GM19035 (cell line): ENCODE data around the gene ZC2HC1B.

ENCODE experiments used
- ATAC-seq: cut with Tn5 transposase; IDR thresholded peaks from one replicate; pipeline ENCODE4 v1.9.1; 2021; ENCODE audit not compliant: unreplicated experiment

ZC2HC1B gene

DNA sequence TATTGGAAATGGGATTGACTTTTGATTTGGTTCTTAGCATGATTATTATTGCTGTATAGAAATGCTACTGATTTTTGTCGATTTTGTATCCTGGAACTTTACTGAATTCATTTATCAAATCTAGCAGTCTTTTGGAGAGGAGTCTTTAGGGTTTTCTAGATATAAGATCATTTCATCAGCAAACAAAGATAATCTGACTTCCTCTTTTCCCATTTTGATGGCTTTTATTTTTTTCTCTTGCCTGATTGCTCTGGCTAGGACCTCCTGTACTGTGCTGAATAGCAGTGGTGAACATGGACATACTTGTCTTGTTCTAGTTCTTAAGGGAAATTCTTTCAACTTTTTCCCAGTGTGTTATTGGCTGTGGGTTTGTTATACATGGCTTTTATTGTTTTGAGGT lies 64.6 kb downstream of the ZC2HC1B start:
- no peak for ATAC-seq

DNA sequence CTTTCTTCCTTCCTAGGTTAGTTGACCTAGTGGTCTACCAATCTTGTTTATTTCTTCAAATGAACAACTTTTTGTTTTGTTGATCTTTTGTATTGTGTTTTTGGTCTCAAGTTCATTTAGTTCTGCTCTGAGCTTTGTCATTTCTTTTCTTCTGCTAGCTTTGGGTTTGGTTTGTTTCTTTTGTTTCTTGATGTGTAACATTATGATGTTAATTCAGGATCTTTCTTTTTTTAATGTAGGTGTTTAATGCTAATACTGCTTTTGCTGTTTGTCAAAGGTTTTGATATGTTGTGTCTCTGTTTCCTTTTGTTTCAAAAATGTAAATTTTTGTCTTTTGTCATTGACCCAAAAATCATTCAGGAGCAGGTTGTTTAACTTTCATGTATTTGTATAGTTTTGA lies 65.7 kb downstream of the ZC2HC1B start:
- no peak for ATAC-seq

DNA sequence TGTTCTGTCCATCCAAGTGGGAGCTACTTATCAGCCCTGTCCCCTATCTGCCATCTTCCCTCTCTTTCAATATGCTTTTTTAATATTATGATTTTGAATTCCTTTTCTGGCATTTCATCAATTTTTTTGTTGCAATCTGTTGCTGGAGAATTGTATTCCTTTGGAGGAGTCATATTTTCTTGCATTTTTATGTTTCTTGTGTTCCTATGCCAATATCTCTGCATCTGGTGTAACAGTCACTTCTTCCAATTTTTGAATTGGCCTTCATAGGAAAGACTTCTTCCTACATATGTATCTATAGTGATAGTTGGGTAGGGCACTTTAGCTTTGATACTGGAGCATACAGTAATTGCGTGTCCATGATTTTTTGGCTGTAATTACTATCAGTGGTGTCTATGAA lies 70.1 kb downstream of the ZC2HC1B start:
- ATAC-seq: no peak

DNA sequence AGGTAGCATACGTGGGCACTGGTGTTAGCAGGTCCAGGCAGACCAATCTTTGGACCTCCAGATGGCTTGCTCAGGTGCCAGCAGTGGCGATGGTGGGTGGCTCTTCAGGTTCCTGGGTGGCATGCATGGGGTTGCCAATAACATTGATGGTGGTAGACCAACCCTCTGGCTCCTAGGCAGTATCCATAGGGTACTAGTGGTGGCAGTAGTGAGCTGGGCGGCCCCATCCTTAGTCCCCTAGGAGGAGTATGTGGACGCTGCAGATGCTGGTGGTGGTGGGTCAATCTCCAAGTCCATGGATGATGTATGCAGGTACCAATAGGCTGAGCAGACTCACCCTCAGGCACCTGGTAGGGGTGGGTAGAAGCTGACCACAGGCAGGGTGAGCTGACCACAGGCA lies 70.6 kb downstream of the ZC2HC1B start:
- no peak for ATAC-seq

DNA sequence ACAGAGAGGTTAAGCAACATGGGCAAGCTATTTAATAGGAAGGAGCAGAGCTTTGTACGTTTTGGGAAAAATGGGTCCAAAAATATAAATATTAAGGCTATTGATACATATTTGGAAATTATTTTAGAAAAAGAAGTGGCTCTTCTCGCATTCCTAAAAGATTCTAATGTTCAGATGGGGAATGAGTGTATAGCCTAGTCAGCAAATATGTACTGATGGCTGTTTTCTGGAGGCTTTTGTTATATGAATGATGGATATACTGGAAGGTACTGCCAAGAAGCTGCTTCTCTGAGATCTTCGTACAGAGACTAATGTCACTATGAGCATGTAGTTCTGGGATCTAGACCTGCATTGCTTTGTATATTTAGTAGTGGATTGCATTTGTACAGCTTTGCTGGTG lies 72.1 kb downstream of the ZC2HC1B start:
- ATAC-seq: no peak

DNA sequence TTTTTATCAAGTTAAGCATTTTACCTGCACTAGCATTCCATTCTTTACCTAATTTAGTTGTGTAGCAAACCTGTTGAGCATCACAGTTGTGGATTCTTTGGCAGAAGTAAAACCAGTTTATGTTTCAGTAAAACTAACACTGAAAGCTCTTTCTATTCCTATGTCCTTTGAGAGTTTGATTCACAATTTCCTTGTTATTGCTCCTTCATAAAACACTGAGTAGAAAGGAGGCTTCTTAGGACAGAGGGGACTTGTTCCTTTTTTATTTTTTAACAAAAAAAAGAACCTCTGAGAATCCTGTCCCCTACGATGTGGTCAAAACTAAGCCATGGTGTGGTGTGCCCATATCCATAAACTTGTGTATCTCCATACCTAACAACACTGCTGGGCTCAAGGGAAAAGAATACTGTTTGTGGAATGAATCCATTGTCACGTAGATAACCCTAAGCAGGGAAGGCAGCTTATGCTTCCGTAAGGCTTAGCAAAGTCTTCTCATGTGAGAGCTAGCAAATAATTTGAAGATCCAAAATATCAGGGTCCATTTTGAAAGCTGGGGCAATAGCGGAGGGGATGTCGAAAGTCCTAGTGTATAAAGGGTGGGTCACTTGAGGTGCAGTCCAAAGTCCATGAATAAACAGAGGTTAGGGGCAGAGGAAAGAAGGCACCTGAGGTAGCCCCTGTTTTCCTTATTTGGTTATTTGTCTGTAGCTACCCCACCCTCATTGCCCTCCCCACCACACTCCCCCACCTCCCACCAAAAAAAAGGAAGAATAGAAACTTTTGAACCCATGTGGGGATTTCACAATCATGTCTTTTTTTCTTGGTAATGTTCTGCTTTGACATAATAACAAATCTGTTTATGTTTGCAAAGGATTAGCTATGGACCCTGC lies 72.7 kb downstream of the ZC2HC1B start:
- no peak for ATAC-seq

DNA sequence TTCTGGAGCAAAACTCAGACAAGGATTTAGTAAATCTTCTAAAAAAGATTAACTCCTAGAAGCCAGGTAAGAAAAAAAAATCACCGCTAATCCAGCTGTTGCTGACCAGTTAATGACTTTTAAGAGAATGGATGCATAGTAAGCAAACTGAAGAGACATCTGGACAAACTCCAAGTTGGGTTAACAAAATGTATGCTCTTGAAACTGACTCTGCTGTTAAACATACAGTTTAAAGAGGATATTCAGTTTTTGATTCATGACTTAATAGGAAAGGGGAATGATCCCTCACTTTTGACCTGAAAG lies 73.3 kb downstream of the ZC2HC1B start:
- ATAC-seq: no peak

DNA sequence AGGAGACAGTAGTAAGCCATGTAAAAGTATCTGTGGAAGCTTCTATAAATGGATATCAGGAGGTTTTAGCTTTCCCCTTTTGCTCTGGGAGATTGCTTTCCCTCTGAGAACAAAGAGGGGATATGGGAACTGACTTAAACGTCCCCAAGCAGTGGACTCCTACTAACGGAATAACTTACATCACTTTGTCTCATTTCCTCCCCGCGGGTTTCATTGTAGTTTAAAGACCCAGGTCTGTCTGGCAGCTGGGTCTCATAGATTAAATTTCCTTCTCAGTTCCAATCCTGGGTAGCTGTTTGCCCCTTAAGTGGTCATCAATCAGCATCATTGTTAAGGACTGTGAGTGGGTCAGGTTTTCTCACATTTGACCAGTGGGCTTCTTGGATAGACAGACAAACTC lies 75.1 kb downstream of the ZC2HC1B start:
- no peak for ATAC-seq

DNA sequence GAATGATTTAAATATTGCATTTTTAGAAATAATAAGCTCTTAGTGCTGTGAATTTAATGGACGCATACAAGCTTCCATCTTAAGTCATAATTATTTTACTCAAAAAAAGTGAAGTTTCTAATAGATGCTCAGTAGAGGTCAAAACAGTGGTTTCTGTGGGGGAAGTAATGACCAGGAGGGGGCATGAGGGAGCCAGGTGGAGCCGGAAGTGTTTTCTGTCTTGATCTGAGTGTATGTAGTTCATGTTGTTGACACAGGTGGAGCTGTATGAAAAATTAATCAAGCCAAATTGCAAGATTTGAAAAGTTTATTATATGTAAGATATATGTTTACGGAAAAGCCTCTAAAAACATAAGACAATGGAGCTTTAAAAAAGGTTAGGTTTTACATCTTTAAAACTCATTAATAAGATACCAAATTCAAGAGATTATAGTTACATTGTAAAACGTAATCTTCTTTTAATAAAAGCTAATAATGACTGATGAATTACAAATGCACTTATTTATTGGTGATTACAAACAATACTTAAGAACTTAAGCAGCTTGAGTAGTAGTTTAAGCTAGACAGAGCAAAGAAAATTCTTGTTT lies 75.8 kb downstream of the ZC2HC1B start:
- ATAC-seq: peak; percentile 97

DNA sequence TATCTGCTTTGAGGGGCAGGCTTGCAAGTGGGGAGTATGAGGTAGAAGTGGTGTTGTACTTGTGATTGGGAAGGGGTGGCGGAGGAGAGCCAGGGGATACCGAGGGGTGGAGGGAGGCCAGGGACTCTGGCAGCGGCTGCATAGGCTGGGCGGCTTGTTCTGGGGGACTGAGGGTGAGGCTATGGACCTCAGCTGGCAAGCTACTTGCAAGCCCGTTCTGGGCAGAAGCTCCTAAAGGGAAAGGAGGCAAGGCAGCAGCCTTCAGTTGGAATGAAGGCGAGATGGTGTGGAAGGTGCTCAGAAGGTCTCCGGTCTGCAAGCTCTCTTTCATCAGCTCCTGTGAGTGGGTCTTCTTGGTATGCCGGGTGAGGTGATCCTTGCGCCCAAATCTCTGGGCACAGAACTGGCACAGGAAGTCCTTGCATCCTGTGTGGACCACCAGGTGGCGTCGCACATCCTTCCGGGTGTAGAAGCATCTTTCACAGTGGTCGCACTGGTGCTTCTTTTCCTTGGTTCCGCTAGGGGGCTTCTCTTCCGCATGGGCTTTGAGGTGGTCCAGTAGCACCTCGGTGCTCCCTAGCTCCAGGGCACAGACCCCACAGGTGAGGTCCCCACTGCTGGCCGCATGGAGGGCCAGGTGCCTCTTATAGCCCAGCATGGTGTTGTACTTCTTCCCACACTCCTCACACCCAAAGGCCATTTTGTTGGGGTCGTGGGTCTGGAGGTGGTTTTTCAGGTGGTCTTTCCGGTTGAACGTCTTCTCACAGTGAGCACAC lies 77.8 kb downstream of the ZC2HC1B start:
- peak; percentile 56 for ATAC-seq

DNA sequence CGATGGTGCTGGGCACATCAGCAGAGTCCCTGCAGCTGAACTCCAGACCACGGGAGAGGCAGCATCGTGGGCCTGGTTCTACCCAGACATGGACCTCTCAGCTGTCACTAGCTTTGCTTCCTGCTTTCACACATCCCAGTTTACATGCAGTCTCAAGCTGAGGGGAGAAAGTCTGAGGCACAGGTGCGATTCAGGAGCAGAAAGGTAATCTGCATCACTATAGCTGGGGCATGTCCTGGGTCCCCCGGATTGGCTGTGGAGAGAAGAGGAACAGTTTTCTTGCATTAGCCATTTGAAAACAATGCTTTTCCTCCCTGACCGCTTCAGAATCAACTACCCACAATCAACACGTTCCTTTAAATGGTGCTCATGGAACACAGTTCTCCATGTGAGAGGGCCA lies 83.9 kb downstream of the ZC2HC1B start:
- ATAC-seq: no peak

DNA sequence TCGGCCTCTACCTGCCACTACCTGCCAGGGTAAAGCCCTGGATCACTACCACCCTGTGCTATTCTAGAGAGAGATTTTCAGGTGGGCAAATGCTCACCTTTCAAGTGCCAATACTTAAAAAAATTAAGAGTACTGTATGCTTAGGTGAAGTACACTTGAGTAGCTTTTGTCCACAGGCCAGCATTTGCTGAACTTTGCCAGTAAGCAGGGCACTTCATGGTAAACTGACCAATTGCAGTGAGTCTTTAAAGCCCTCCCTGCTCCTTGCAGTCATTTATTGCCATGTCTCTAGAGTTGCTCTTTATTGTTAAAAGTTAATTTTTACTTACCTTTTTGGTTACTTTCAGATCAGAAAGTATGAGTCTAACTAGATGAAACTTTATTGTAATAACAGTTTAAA lies 85.3 kb downstream of the ZC2HC1B start:
- no peak for ATAC-seq

DNA sequence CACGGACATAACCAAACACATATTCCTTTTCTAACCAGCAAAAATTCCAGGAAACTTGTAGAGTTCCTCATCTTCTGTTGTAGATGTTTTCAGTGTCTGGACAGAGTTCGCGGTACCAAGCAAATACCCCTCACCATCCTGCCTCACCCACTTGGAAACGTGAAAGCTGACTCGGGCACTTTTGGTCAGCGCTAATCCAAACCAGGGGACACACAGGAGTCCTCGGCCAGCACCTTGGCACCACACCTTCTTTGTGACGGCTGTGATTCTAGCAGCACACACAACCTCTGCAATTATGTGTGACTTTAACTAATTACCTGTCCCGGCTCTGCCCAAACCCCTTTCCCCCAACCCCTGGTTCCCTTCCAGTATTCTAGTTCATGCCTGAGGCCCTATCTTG lies 85.7 kb downstream of the ZC2HC1B start:
- ATAC-seq: no peak

DNA sequence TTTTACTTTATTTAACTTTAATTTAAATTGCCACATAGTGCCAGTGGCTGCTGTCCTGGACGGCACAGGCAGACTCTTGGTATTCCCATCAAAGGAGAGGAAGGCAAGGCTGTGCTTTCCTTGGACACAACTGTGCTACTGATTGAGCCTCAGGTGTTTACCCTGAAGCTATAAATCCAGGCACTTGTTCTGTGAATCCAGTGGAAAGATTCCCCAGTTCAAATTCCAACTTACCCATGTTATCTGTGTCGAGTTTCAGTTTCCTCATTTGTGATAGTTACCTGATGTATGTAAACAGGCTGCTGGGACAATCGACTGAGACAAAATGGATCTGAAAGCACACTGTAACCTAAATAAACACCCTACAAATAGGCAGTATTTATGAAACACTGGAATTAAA lies 86.6 kb downstream of the ZC2HC1B start:
- no peak for ATAC-seq

DNA sequence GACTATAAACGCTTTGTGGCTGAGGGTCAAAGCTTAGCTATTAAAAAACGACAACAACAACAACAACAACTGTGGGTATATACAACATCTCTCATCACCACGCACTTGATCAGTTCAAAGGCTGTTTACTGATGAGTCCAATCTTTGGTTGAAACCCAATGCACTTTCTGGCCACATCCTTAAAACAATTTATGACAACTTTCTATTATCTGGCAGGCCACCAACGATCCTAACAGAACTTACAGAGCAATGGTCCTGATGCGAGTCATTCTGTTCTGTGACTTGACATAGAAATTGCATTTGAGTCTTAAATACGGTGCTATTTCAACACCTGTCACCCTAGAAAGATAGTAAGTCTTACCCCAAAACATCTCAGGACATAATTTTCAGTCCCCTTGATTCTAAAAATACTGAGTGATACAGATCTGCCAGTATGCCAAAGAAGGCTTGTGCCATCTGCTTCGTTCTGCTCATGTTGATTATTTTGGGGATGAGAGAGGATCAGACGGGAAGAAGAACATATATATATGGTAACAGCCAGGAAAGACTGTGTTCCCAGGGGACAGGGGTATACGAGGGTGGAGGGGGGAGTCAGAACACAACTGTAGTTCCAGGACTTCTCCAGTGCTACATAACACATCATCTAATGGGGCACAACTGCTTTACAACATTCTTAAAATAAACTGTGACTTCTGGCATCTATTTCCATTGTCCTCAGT lies 87.9 kb downstream of the ZC2HC1B start:
- ATAC-seq: no peak

DNA sequence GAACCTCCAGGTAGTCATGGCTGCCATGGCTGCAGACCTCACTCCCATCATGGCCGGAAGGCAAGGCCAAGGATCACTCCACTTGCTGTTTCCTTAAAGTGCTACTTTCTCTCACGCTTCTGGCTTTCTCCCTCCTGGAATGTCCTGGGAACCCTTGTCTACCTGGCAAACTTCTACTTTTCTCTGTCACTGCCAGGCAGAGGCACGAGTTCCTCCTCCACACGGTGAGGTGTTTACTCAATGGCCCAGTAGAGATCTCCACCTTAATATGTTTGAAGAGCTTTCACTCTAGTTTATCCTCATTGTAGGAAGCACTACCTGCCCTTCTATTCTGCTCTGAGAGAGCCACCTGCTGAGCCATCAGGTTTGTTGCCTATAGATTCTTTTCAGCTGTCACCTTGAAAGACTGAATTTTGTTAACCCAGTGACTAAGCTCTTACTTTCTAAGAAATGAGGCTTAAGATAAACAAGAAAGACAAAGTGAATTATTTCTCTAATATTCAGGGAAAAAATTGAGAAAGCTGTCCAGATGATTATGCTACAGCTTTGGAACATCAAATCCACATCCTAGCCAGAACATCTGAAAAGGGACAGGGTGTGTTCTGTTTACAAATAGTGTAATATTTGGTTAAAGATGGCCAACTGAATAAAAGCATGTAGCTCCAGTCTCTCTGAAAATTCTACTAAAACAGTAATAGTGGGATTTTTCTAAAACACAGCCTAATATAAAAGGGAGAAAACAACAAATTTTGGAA lies 88.8 kb downstream of the ZC2HC1B start:
- ATAC-seq: no peak

DNA sequence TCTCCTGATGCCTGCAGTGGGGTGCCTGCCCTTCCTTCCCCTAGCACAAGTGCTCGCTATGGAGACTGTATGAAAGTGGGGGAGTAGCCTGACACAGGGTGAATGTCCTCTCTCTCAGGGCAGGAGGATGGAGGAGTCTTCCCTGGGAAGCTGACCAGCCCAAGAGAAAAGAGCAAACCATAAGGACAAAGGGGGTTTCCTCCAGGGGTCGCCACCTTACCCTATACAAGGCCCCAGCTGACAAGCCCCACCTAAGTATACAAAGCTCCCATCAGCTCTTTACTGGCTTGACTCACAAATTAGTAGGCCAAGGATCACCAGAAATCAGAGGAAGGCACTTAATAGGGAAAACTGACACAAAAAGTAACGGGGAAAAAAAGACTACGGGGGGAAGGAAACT lies 89.6 kb downstream of the ZC2HC1B start:
- ATAC-seq: no peak

DNA sequence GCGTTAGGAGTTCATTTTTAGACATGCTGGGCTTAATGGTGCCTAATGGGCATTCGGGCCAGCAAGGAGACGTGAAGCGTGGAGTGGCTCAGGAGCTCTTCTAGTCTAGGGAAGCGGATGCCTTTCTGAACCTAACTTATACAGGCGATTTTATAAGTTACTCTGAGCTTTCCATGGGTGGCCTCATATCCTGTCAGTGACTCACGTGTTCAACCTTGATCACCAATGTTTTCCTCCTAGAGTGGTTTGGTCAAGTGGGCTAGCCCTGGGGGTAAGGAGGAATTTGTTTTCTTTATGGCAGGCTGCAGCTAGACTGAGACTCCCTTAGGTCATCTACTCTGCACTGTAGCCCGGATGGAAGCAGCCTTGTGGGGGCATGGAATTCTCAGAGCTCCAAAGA lies 91.7 kb downstream of the ZC2HC1B start:
- no peak for ATAC-seq

DNA sequence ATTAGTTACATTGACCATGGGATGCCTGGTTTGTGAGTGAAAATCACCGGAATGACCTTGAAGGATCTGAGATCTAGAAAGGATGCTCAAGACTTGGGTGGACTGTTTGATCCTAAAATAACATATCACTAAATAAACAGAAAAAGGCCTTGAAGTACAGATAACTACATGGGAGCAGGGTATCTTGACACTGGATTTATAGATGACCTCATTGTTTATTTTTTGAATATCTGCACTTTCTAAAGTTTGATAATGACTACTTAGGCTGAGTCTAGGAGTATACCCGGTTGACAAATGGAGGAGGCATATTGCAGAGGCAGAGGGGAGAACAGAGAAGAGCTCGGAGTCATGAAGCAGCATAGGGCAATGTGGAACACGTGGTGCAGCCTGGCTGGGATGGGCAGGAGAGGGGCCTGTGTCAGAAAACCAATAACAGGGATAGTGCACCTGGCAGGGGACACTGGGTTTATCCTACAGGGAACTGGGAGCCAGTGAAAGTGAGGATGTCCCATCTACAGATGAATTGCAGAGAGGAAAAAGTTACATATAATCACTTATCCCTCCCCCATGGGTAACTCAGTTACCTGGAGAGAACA lies 93.5 kb downstream of the ZC2HC1B start:
- no peak for ATAC-seq

DNA sequence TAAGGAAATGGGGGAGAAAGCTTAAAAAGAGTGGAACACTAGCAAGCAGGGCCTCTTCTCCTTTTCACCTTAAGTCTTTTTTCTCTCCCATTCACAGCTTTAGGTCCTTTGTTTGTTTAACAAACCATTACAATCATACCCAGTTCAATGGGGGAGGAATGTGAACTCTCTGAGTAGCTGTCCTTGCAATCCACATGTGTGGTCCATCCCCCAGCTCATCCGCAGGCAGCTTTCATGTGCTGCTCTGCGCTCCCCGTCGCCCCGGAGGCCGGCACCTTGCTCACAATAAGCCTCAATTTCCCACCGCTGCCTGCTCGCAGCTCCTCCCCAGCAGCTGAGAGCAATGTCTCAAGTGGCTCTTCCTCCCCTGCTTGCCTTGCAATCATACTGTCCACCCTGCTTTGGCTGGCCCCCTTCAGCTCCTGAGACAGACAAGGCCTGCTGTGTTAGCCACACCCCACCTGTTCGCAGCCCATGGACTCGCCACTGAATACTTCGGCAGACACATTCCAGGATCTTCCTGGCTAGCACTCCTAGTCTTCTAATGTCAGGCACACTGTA lies 94.6 kb downstream of the ZC2HC1B start:
- no peak for ATAC-seq
